ENCODE measurements around the gene AHNAK2.

DNA sequence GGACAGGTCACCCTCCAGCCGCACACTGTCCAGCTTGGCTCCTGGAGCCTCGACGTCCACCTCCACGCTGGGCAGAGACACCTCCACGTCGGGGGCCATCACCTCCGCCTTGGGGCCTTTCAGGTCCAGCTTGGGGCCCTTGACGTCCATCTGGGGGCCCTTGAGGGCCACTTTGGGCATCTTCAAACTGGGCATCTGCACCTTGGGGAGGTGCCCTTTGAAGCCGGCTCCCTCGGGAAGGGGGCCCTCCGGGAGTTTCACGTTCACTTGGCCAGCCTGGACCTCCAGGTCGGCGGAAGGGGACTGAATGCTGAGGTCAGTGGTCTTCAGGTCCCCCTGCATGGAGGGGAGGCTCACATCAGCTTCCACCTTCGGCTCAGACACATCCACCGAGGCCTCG, 28.2 kb downstream of the AHNAK2 start:
- TF ChIP-seq, protein P1, sequence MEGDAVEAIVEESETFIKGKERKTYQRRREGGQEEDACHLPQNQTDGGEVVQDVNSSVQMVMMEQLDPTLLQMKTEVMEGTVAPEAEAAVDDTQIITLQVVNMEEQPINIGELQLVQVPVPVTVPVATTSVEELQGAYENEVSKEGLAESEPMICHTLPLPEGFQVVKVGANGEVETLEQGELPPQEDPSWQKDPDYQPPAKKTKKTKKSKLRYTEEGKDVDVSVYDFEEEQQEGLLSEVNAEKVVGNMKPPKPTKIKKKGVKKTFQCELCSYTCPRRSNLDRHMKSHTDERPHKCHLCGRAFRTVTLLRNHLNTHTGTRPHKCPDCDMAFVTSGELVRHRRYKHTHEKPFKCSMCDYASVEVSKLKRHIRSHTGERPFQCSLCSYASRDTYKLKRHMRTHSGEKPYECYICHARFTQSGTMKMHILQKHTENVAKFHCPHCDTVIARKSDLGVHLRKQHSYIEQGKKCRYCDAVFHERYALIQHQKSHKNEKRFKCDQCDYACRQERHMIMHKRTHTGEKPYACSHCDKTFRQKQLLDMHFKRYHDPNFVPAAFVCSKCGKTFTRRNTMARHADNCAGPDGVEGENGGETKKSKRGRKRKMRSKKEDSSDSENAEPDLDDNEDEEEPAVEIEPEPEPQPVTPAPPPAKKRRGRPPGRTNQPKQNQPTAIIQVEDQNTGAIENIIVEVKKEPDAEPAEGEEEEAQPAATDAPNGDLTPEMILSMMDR (IDR thresholded peaks at IDR 0.05), result no peak
- no peak for TF ChIP-seq POLR2A (IDR thresholded peaks at IDR 0.05)

Data from body of pancreas (tissue), 4 donors.